Frontal cortex (tissue), 4 donors: ENCODE data around the gene KCNMB2. TPM values are rescaled to one million over a fixed set of nuclear protein-coding genes. Genes with fewer than 3 reads are reported as not detected.

Experiments used
- DNase-seq, 2 donors: peaks; one replicate each; pipeline ENCODE4 v3.0.0; 2012; ENCODE audit warnings: low spot score in 2 of 2
- FAIRE-seq: peaks from 2 replicates; lab custom pipeline; 2012; peaks lifted over from hg19 to GRCh38; lab: Jason Lieb, UNC
- total RNA-seq: library from RNA; depleted of rRNA; stranded (reverse); fragments of >200 nt; gene quantifications from one replicate; pipeline ENCODE4 v1.2.3, GENCODE V29; 2014
- donor health status: control.
- donor health status: control.
- donor health status: control.

KCNMB2 gene
- total RNA-seq, 1 donor from 2014 or later = 15.1 TPM

DNA sequence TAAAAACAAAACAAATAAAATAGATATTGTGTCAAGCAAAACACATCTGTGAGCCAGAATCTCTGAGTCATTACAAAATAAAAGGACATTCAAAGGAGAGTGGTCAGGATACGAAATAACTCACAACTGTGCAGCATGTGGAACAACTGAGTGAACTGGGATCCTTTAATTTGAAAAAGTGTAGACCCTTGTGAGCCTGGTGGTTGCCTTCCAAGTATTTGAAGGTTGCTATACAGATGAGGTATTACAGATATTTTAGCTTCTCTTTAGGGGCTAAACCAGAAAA, 26.7 kb downstream of the KCNMB2 start:
- no peak for DNase-seq
- no peak for FAIRE-seq

DNA sequence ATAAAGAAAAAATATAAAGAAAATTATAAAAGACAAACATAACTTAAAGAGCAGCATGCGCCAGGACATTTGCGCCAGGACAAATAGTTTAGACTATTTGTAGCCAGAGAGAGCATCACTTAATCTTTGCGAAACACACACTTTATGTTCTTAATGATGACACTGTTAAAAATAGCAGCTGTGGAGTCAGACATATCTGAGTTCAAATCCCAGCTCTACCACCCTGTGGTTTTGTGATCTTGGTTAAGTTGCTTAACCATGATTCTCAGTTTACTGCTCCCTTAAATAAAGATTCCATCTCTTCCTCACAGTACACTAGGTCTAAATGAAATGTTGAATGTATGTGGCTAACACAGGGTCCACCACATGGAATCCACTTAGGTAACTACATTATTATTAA, 31.4 kb downstream of the KCNMB2 start:
- no peak for FAIRE-seq
- DNase-seq = no peak

GRCh38 chr3:178568155-178568731, 32.0 kb downstream of the KCNMB2 start:
- FAIRE-seq (no peak), DNase-seq (no peak)

- no peak for FAIRE-seq
- DNase-seq = no peak
These were observed 32.7 kb downstream of the KCNMB2 start for GRCh38 chr3:178568911-178569310.

GRCh38 chr3:178569826-178570225, 33.6 kb downstream of the KCNMB2 start:
- FAIRE-seq (no peak), DNase-seq (no peak)

- DNase-seq (no peak), FAIRE-seq (no peak)
These were observed 47.8 kb downstream of the KCNMB2 start for GRCh38 chr3:178583963-178584575.

DNA sequence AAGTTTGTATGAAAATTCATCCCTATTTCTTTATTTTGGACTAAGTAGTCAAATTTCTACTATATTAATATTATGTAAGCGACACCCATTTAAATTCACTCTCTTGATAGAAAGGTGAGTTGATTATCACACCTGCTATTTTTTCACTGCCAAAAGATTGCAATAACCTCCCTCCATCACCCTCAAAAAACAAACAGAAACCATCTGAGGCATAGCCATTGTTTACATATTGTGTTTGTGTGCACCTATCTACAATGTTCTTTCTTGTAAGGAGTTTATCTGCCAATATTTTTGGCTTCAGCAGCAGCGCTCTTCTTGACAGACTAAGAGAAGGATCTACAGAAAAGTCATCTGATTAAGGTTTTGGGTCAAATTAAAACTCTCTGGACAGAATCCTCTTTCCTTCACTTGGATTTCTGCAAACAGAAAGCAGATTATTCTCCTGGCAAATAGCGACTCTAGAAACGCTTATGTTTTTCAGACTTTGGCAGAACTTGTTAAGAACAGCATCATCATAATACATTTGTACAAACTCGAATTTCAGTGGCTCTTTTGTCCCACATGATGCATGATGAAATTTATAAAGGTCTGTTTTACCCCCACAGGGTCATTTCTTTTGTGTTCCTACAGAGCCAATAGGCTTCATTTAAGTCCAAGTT, 48.6 kb downstream of the KCNMB2 start:
- FAIRE-seq (no peak), DNase-seq (no peak)

DNA sequence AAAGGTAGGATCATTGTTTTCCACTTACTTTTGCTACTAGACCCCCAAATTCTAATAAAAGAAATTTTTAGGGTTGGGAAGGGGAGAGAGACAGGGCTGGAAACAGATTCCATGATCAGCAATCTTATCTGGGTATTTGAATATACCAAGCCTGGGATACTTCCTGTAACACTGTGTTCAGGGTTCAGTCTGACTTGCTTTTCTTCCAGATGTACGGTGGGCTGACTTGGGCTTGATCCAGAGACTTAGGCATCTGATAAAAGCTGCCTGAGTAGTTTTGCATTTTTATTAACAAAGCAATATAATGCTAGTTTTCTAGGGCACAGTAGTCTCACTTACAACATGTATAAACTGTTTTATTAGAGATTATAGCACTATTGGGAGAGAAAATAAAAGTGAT, 49.2 kb downstream of the KCNMB2 start:
- DNase-seq (no peak), FAIRE-seq (no peak)

GRCh38 chr3:178586076-178586475, 49.8 kb downstream of the KCNMB2 start:
- FAIRE-seq = no peak
- no peak for DNase-seq

GRCh38 chr3:178588628-178589027, 52.4 kb downstream of the KCNMB2 start:
- DNase-seq = no peak
- FAIRE-seq = no peak

- FAIRE-seq (no peak), DNase-seq (no peak)
These were observed 57.5 kb downstream of the KCNMB2 start for GRCh38 chr3:178593786-178594185.

DNA sequence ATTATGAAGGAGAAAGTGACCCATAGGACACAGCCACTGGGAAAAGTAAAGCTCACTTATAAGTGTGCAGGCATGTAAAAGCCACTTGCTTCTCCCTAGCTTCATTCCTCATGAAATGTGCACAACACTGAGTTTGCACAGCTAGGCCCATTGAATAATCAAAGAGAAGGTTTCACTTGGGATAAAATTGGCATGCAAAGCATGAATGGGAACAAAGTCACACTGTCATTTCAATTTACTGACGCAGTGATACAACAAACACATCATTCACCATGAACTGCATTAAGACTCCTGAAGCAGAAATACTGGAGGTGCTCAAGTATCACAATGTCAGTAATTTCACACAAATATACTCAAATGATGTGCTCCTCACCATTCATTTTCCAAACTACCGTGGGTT, 61.1 kb downstream of the KCNMB2 start:
- no peak for DNase-seq
- no peak for FAIRE-seq

GRCh38 chr3:178602856-178603255, 66.6 kb downstream of the KCNMB2 start:
- DNase-seq = no peak
- FAIRE-seq = no peak

GRCh38 chr3:178603735-178604134, 67.5 kb downstream of the KCNMB2 start:
- FAIRE-seq (no peak), DNase-seq (no peak)

GRCh38 chr3:178618197-178618596, 82.0 kb downstream of the KCNMB2 start:
- FAIRE-seq = no peak
- DNase-seq = no peak

DNA sequence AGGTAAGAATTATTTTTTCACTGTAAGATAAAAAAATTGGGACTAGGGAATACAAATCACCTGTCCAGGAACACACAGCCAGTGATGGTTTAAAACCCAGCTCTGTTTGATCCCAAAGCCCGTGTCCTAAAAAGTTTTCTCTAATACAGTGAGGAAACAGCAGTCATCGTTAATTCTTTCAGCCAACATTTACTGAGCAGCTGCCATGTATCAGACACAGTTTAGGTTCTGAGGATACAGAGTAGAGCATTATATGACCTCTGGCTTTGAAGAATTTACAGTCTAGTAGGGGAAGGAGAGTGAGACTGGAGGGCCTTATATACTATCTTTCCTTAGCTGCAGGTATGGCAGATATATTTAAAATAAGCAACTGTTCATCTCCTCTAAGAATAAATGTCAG, 82.7 kb downstream of the KCNMB2 start:
- DNase-seq = no peak
- FAIRE-seq = no peak

- no peak for FAIRE-seq
- no peak for DNase-seq
These were observed 87.5 kb downstream of the KCNMB2 start for GRCh38 chr3:178623666-178624255.

DNA sequence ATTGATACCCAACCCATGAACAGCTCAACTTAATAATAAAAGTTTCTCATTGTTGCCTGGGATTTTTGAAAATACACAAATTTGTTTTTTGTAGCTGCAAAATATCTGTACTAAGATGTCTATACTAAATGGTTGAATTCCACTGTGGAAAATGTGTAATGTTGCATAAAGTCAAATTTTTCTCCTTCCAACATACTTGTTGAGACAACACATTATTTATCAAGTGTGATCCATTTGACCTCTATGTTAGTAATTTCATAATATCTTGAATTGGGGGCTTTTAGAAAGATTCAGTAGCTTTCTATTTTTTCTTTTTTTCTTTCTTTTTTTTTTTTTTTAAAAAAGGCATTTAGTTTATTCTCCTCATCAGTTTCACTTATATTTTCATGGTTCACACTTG, 88.0 kb downstream of the KCNMB2 start:
- FAIRE-seq = no peak
- no peak for DNase-seq

DNA sequence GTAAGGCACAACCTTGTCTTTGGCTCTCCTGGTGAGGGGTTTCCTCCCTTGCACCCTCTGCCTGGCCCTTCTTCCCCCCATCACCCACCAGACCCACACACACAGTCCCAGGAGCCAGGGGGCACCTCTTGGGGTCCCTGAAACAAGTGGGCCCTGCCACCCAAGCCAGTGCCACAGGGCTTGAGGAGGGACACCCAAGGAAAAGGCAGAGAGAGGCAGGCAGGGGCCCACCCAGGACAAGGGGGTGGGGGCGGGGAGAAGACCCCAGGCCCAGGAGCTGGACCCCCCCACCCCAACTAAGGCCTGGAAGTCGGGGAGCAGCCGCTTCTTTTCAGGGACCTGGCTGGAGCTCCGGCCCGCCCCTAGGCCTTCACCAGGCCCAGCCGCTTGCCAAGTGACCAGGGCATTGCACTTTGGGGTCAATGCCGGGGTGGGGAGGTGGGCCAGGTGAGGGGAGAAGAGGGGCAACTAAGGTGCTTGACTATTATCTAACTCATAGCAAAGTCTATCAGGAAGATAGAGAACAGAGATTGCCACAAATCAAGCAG, 88.9 kb downstream of the KCNMB2 start:
- FAIRE-seq (no peak), DNase-seq (no peak)

- DNase-seq (no peak), FAIRE-seq (no peak)
These were observed 91.8 kb downstream of the KCNMB2 start for GRCh38 chr3:178628037-178628436.
